ENCODE data around the gene CMTM7. TPM values are rescaled to one million over a fixed set of nuclear protein-coding genes. Genes with fewer than 3 reads are reported as not detected.
A peak's percentile ranks its signal among the peaks of the same experiment; 100 is the strongest.

The CMTM7 gene
- total and polyA plus RNA-seq, 9 of the 15 experiments (the other 6 are each of a cell fraction or from before 2014, with no cell fraction given): 0.03 to 1.6 (median 0.42) TPM; not detected in 4

DNA sequence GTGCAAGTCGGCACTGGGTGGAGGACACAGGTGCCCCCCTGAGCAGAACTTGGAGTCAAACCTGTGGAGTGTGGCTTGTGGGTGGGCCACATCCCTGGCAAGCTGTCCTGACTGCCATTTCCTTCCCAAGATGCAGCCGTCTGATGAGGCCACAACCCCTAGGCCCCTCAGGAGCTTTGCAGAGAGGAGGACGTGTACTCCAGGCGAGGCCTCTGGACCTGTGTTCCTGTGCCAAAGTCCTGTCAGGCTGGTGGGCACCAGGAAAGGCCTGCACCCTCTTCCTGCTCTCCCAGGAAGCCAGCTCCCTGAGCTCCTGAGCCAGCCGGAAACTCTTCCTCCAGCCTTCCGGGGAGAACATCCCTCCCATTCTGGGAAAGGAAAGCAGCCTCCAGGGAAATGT is 62.5 kb downstream of the CMTM7 start:
- no peak overlapping the region for H2AFZ ChIP-seq (ENCODE audit: low read depth, low read length)
- no peaks in the 10 kb centered on the region for H3K9me3 ChIP-seq (replicated peaks; ENCODE audit: control insufficient read depth, insufficient read depth, low read depth, low read length)
- ATAC-seq: no peak
- H3K27me3 ChIP-seq (ENCODE audit: control insufficient read depth in 2 of 2, insufficient read depth in 2 of 2, low read length in 2 of 2): peaks cover 48 to 76% of the 10 kb centered on the region in 2 experiments
- in situ Hi-C loops (cut with MboI) (no loop called here), intact Hi-C loops (cut with micrococcal nuclease) (no loop called here)
- ChIA-PET CTCF (ENCODE audit: low intra/inter-chr PET ratio) (no interaction called here), POLR2A (interaction anchor here (0.6 kb wide), 1 partner anchor 380 kb away, joined by 3 read pairs; no protein-coding TSS in a partner anchor)
- TF ChIP-seq SETDB1 (IDR thresholded peaks at IDR 0.05; ENCODE audit: low read length) (no peak), JUND (IDR thresholded peaks at IDR 0.05; ENCODE audit: borderline replicate concordance, low read depth, low read length) (no peak), JUND (tag; IDR thresholded peaks at IDR 0.05; ENCODE audit: borderline replicate concordance, low read depth, low read length) (no peak), TEAD4 (IDR thresholded peaks at IDR 0.05; ENCODE audit: low read length) (no peak), TEAD4 (CRISPR knock-in tag; IDR thresholded peaks at IDR 0.05; ENCODE audit: borderline replicate concordance) (no peak)
- H3K27ac ChIP-seq (ENCODE audit: extremely low read depth, low read depth, low read length): no peak overlapping the region
- H3K4me1 ChIP-seq (replicated peaks in 1 of 2; ENCODE audit: control insufficient read depth in 2 of 2, insufficient read depth in 2 of 2, low read length in 2 of 2): peaks cover 0 to 7% of the 10 kb centered on the region in 2 experiments; a peak in 1 of 5 replicates
- FAIRE-seq: no peak
- no peak overlapping the region for H3K4me3 ChIP-seq
- DNase-seq (ENCODE audit: extremely low read depth in 1 of 4, low spot score in 3 of 4): no peak
- no peaks in the 10 kb centered on the region for H4K20me1 ChIP-seq (replicated peaks; ENCODE audit: control insufficient read depth, insufficient read depth, low read length)
- no peaks in the 10 kb centered on the region for H3K36me3 ChIP-seq (ENCODE audit: control insufficient read depth, insufficient read depth, low read length)
- no peaks in the 10 kb centered on the region for H3K79me2 ChIP-seq (ENCODE audit: control insufficient read depth, insufficient read depth, low read length)
- no TSS peak for BruUV-seq (replicated peaks)
- peak overlapping the region in 1 of 2 experiments; percentile 14; a peak in 1 of 4 replicates for H3K9ac ChIP-seq (ENCODE audit: insufficient read depth in 1 of 2, low read depth in 2 of 2, low read length in 2 of 2)
- no peaks in the 10 kb centered on the region for H3K9me1 ChIP-seq (ENCODE audit: control insufficient read depth, insufficient read depth, low read length)
- no peak overlapping the region for H3K4me2 ChIP-seq (ENCODE audit: insufficient read depth, low read length)
- WGBS (ENCODE audit: insufficient coverage, low coverage, missing lambda C conversion rate): 20% methylated on average over 6 of the region's 6 CpGs

Measured in K562 (cell line).